Spleen (tissue), 11 donors: ENCODE measurements around the gene SPINT2. TPM values are rescaled to one million over a fixed set of nuclear protein-coding genes. Genes with fewer than 3 reads are reported as not detected.

Experiments used
- DNase-seq: peaks from one replicate; pipeline ENCODE4 v3.0.0-alpha.2; 2020
- H3K27ac ChIP-seq, 8 donors: fragments of 200-600 bp; sonication (generic) in 7 of 8; 1 replicate in 4 of 8; 2 replicates in 4 of 8; pipeline versions ENCODE4 v1.5.0 to v1.8.0; 2016 to 2021; ENCODE audit warnings: inconsistent platforms in 4 of 8, mild to moderate bottlenecking in 4 of 8, moderate library complexity in 1 of 8
- H3K27me3 ChIP-seq, 7 donors: fragments of 200-600 bp; sonication (generic) in 6 of 7; replicated peaks in 1 of 7; 1 replicate in 4 of 7; 2 replicates in 3 of 7; pipeline versions ENCODE4 v1.5.0 to v1.8.0; 2016 to 2021; ENCODE audit warnings: inconsistent platforms in 3 of 7, mild to moderate bottlenecking in 1 of 7
- H3K36me3 ChIP-seq, 6 donors: fragments of 200-600 bp; sonication (generic) in 5 of 6; 1 replicate in 4 of 6; 2 replicates in 2 of 6; pipeline versions ENCODE4 v1.5.0 to v1.8.0; 2016 to 2021; ENCODE audit warnings: inconsistent platforms in 2 of 6
- H3K4me1 ChIP-seq, 6 donors: fragments of 200-600 bp; sonication (generic) in 5 of 6; 1 replicate in 3 of 6; 2 replicates in 3 of 6; pipeline versions ENCODE4 v1.5.0 to v1.8.0; 2016 to 2021; ENCODE audit warnings: inconsistent platforms in 3 of 6
- H3K4me3 ChIP-seq, 8 donors: fragments of 200-600 bp; sonication (generic) in 7 of 8; 1 replicate in 4 of 8; 2 replicates in 4 of 8; pipeline versions ENCODE4 v1.5.0 to v1.8.0; 2016 to 2021; ENCODE audit warnings: inconsistent platforms in 4 of 8, mild to moderate bottlenecking in 4 of 8, moderate library complexity in 2 of 8
- H3K9me3 ChIP-seq, 8 donors: fragments of 200-600 bp; sonication (generic) in 7 of 8; 1 replicate in 4 of 8; 2 replicates in 4 of 8; pipeline versions ENCODE4 v1.5.0 to v1.8.0; 2016 to 2021; ENCODE audit warnings: inconsistent platforms in 4 of 8
- CTCF ChIP-seq, 11 experiments: fragments of 200-600 bp in 7 of 11; fragments of 450-650 bp in 4 of 11; sonication (generic) in 4 of 11; IDR thresholded peaks in 8 of 11; conservative IDR thresholded peaks in 3 of 11; 1 replicate in 7 of 11; 2 replicates in 4 of 11; pipeline versions ENCODE4 v1.4.0 to v1.8.0; 2016 to 2021; ENCODE audit warnings: antibody characterized with exemption in 11 of 11, inconsistent platforms in 4 of 11, mild to moderate bottlenecking in 1 of 11
- POLR2A ChIP-seq, 3 donors: fragments of 450-650 bp; IDR thresholded peaks; one replicate each; pipeline ENCODE4 v1.5.1; 2017; ENCODE audit warnings: antibody characterized with exemption in 3 of 3, mild to moderate bottlenecking in 1 of 3
- POLR2AphosphoS5 ChIP-seq, 3 donors: sonication (generic); formaldehyde crosslinking; IDR thresholded peaks; one replicate each; pipeline ENCODE4 v1.5.1; 2017; ENCODE audit warnings: antibody characterized with exemption in 3 of 3
- WGBS, 5 donors: extraction: QIAGEN DNeasy Blood & Tissue Kit in 3 of 5; methylation state at CpG; one replicate each; pipeline versions ENCODE4 v1.1.5 to v1.1.7; 2013 to 2018; 5-methylcytosine and 5-hydroxymethylcytosine counted together
- intact Hi-C: fragments of 100-400 bp; cut with DNase I; formaldehyde crosslinking; loops from one replicate; pipeline ENCODE4 v1.15.0; 2023; ENCODE audit warnings: low total_unique reads
- polyA plus RNA-seq, 3 donors: library from polyadenylated mRNA; stranded (reverse); fragments of 200-250 nt; gene quantifications; one replicate each; pipeline ENCODE4 v1.2.1, GENCODE V29; 2013
- total RNA-seq, 7 donors: library from RNA; depleted of rRNA in 3 of 7; stranded (reverse); fragments of >200 nt in 3 of 7; fragmentation: NEBNext Ultra II Directional in 4 of 7; extraction: Animal tissue kit (Norgen Biotek cat#: 25700) in 4 of 7; gene quantifications; one replicate each; pipeline versions ENCODE4 v1.1.0 to v1.2.1, GENCODE V29; 2016 to 2021
- donor health status: healthy with polysubstance abuse.
- donor health status: DM: no; HTN: no; CAD: no; lungs with moderate emphysema.
- donor health status: DM: no; HTN: no; CAD: no.
- donor health status: Bipolar disorder and iron deficiency.
- donor health status: healthy.
- donor health status: DM: no; HTN: no; CAD: no.
- donor health status: DM: yes; HTN: yes; CAD: no.

Gene SPINT2
- total and polyA plus RNA-seq, 10 donors: 41.2 to 87.8 (median 64.4) TPM

DNA sequence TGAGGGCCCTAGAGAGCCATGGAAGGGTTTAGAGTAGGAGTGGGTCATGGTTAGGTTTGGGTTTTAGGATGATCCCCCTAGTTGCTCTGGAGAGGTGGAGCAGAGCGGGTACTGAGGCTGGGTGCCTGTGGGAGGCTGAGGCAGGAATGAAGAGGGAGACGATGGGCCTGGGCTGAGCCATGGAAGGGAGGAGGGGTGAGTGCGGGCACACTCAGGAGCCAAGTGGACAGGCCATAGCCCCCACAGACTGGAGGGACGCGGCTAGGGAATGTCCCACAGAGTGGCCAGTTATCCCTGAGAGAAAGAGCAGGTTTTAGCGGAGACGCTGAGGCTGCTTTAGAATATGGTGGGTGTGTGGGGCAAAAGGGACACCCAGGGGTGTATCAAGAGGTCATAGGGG, 65.3 kb downstream of the SPINT2 start:
- no peak for DNase-seq
- H3K36me3 ChIP-seq: peaks cover 5 to 62% (median 34%) of the 10 kb centered on the region in 6 donors
- intact Hi-C loops: loop anchor here (5.0 kb wide), 1 partner anchor 87 kb away; no protein-coding TSS in a partner anchor
- no peak overlapping the region for H3K4me3 ChIP-seq
- no peaks in the 10 kb centered on the region for H3K9me3 ChIP-seq
- WGBS, 5 donors: 93 to 96% (median 95%) methylated on average over 7 of the region's 7 CpGs
- peaks cover 0 to under 1% (median 0%) of the 10 kb centered on the region in 6 donors for H3K4me1 ChIP-seq
- no peaks in the 10 kb centered on the region for H3K27me3 ChIP-seq
- TF ChIP-seq POLR2A (IDR thresholded peaks at IDR 0.05): no peak
- TF ChIP-seq CTCF (IDR thresholded peaks at IDR 0.05 in 8 of 11, conservative IDR thresholded peaks at IDR 0.05 in 3 of 11): no peak
- TF ChIP-seq POLR2AphosphoS5 (IDR thresholded peaks at IDR 0.05): peak in 1 of 3 donors; percentile 48
- H3K27ac ChIP-seq: no peak overlapping the region

DNA sequence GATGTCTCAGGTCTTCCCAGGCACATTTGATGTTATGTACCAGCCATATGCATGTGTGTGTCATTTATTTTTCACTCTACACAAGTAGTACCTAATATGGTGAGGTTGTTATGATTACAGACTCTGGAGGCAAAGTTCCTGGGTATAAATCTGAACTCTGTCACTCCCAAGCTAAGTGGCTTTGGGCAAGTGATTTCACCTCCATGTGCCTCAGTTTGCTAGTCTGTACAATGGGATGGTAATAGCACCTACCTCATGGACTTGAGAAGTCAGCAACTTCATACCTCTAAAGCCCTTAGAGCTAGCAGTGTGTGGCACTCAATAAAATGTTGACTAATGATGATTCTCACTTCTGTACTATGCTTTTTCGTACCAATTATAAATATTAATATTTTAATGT, 67.4 kb downstream of the SPINT2 start:
- peaks cover 5 to 42% (median 19%) of the 10 kb centered on the region in 6 donors for H3K36me3 ChIP-seq
- no peak overlapping the region for H3K27ac ChIP-seq
- peaks cover 0 to 10% (median 8%) of the 10 kb centered on the region in 6 donors for H3K4me1 ChIP-seq
- TF ChIP-seq CTCF (IDR thresholded peaks at IDR 0.05 in 8 of 11, conservative IDR thresholded peaks at IDR 0.05 in 3 of 11) (no peak), POLR2AphosphoS5 (IDR thresholded peaks at IDR 0.05) (no peak), POLR2A (IDR thresholded peaks at IDR 0.05) (no peak)
- intact Hi-C loops: loop anchor here (5.0 kb wide), 1 partner anchor 89 kb away; no protein-coding TSS in a partner anchor
- WGBS, 5 donors: 88 to 97% (median 91%) methylated on average over 1 of the region's 1 CpG
- DNase-seq: no peak
- H3K27me3 ChIP-seq: no peaks in the 10 kb centered on the region
- no peaks in the 10 kb centered on the region for H3K9me3 ChIP-seq
- no peak overlapping the region for H3K4me3 ChIP-seq

DNA sequence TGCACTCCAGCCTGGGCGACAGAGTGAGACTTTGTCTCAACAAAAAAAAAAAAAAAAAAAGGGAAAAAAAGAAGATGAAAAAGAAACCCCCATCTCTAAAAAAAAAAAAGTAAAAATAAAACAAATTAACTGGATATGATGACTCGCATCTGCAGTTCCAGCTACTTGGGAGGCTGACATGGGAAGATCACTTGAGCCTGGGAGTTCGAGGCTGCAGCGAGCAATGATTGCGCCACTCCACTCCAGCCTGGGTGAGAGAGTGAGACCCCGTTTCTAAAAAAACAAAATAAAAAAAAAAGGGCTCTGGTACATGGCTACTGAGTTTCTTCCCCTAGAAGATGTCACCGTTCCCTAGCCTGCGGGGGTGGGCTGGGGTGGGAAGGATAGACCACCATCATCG, 68.9 kb downstream of the SPINT2 start:
- no peaks in the 10 kb centered on the region for H3K9me3 ChIP-seq
- 79 to 90% (median 86%) methylated on average over 9 of the region's 9 CpGs for WGBS, 5 donors
- DNase-seq: no peak
- peaks cover 0 to 33% (median 4%) of the 10 kb centered on the region in 6 donors for H3K36me3 ChIP-seq
- no peak overlapping the region for H3K27ac ChIP-seq
- H3K4me3 ChIP-seq: no peak overlapping the region
- TF ChIP-seq POLR2A (IDR thresholded peaks at IDR 0.05): no peak
- no peak for TF ChIP-seq CTCF (IDR thresholded peaks at IDR 0.05 in 8 of 11, conservative IDR thresholded peaks at IDR 0.05 in 3 of 11)
- no peak for TF ChIP-seq POLR2AphosphoS5 (IDR thresholded peaks at IDR 0.05)
- H3K27me3 ChIP-seq: no peaks in the 10 kb centered on the region
- intact Hi-C loops: loop anchor here (5.0 kb wide), 1 partner anchor 91 kb away; no protein-coding TSS in a partner anchor
- H3K4me1 ChIP-seq: peaks cover 7 to 23% (median 19%) of the 10 kb centered on the region in 6 donors

GRCh38 chr19:38335949-38336637, 71.7 kb downstream of the SPINT2 start:
- DNase-seq: peak; percentile 98
- Histone ChIP-seq H3K36me3 (peaks cover 0 to 38% (median 0%) of the 10 kb centered on the region in 6 donors), H3K27ac (peak overlapping the region; percentile 76 to 98 (median 96)), H3K4me1 (peaks cover 7 to 29% (median 21%) of the 10 kb centered on the region in 6 donors), H3K27me3 (no peaks in the 10 kb centered on the region), H3K9me3 (no peaks in the 10 kb centered on the region), H3K4me3 (peak overlapping the region; percentile 57 to 93 (median 80))
- peak in 1 of 11 experiments; percentile 9 for TF ChIP-seq CTCF (IDR thresholded peaks at IDR 0.05 in 8 of 11, conservative IDR thresholded peaks at IDR 0.05 in 3 of 11)
- TF ChIP-seq POLR2AphosphoS5 (IDR thresholded peaks at IDR 0.05): peak; percentile 83 to 90 (median 89)
- TF ChIP-seq POLR2A (IDR thresholded peaks at IDR 0.05): peak in 1 of 3 donors; percentile 24
- intact Hi-C loops: loop anchor here (5.0 kb wide), 1 partner anchor 36 kb away; the partner anchor contains the start of gene PSMD8
- 0 to 1% (median 1%) methylated on average over 50 to 52 of the region's 52 CpGs for whole genome bisulfite sequencing, 5 donors
